PFSK-1 (cell line): ENCODE measurements around the gene ZC3H13.

Experiments
- POLR2AphosphoS5 ChIP-seq: IDR thresholded peaks from 2 replicates; pipeline ENCODE4 v1.6.1; 2012; ENCODE audit warnings: low read depth, mild to moderate bottlenecking, control low read depth, low read length, moderate library complexity
- REST ChIP-seq, 2 experiments: IDR thresholded peaks; 2 replicates each; pipeline versions ENCODE4 v1.6.1 to v1.8.0; 2011 to 2012; ENCODE audit warnings: low read depth in 2 of 2, low read length in 2 of 2, control low read depth in 1 of 2, inconsistent platforms in 1 of 2, mild to moderate bottlenecking in 1 of 2, moderate library complexity in 1 of 2; ENCODE audit not compliant: insufficient read depth in 1 of 2
- SIN3A ChIP-seq: IDR thresholded peaks from 2 replicates; pipeline ENCODE4 v1.6.1; 2012; ENCODE audit warnings: mild to moderate bottlenecking, low read length, moderate library complexity, borderline replicate concordance; ENCODE audit not compliant: insufficient read depth
- TAF1 ChIP-seq: IDR thresholded peaks from 2 replicates; pipeline ENCODE4 v1.6.1; 2012; ENCODE audit warnings: low read length, control low read depth, borderline replicate concordance; ENCODE audit not compliant: insufficient read depth

- TF ChIP-seq REST (IDR thresholded peaks at IDR 0.05; ENCODE audit: insufficient read depth in 1 of 2, low read depth in 2 of 2, low read length in 2 of 2), result no peak
- no peak for TF ChIP-seq TAF1
- TF ChIP-seq POLR2AphosphoS5, result no peak
- no peak for TF ChIP-seq SIN3A
Observed at GRCh38 chr13:45921162-45921736, 131.3 kb downstream of the ZC3H13 start.
